Lower lobe of right lung (tissue), 2 donors: Measurements from ENCODE around the gene DCAF8. TPM values are rescaled to one million over a fixed set of nuclear protein-coding genes. Genes with fewer than 3 reads are reported as not detected.
A peak's percentile ranks its signal among the peaks of the same experiment; 100 is the strongest.

Experiments
- ATAC-seq, 2 donors: fragments of 200-7000 bp; cut with Tn5 transposase; one replicate each; pipeline ENCODE4 v1.9.1; 2020 to 2022; ENCODE audit warnings: mild to moderate bottlenecking in 2 of 2, moderate library complexity in 2 of 2
- DNase-seq: peaks from one replicate; pipeline ENCODE4 v3.0.0-alpha.2; 2020
- H3K27ac ChIP-seq: fragments of 200-600 bp; one replicate; pipeline ENCODE4 v1.8.0; 2022
- H3K27me3 ChIP-seq: fragments of 200-600 bp; one replicate; pipeline ENCODE4 v1.8.0; 2022; ENCODE audit warnings: low read depth
- H3K36me3 ChIP-seq: fragments of 200-600 bp; one replicate; pipeline ENCODE4 v1.8.0; 2022; ENCODE audit warnings: mild to moderate bottlenecking
- H3K4me1 ChIP-seq: fragments of 200-600 bp; one replicate; pipeline ENCODE4 v1.8.0; 2022
- H3K4me3 ChIP-seq: fragments of 200-600 bp; one replicate; pipeline ENCODE4 v1.8.0; 2022; ENCODE audit warnings: mild to moderate bottlenecking
- H3K9me3 ChIP-seq: fragments of 200-600 bp; one replicate; pipeline ENCODE4 v1.8.0; 2022
- CTCF ChIP-seq: fragments of 200-600 bp; IDR thresholded peaks from one replicate; pipeline ENCODE4 v1.8.0; 2022; ENCODE audit warnings: antibody characterized with exemption, mild to moderate bottlenecking
- intact Hi-C: fragments of 100-400 bp; cut with DNase I; formaldehyde crosslinking; loops from one replicate; pipeline ENCODE4 v1.11.0; 2022
- total RNA-seq: library from RNA; stranded (reverse); fragmentation: NEBNext Ultra II Directional; extraction: Animal tissue kit (Norgen Biotek cat#: 25700); gene quantifications from one replicate; pipeline ENCODE4 v1.2.1, GENCODE V29; 2021
- donor health status: DM: no; HTN: yes; CAD: no; lungs with severe emphysema.

Gene DCAF8
- total RNA-seq, 1 donor from 2014 or later = 114 TPM

GRCh38 chr1:160209321-160210046, 52.9 kb downstream of the DCAF8 start:
- Histone ChIP-seq H3K27ac (no peak overlapping the region), H3K9me3 (no peaks in the 10 kb centered on the region), H3K36me3 (peaks cover 52% of the 10 kb centered on the region), H3K4me3 (no peak overlapping the region), H3K4me1 (peaks cover 52% of the 10 kb centered on the region), H3K27me3 (no peaks in the 10 kb centered on the region)
- no peak for TF ChIP-seq CTCF
- ATAC-seq (no peak), DNase-seq (no peak)
- intact Hi-C loops = no loop called here

GRCh38 chr1:160208557-160209320, 53.6 kb downstream of the DCAF8 start:
- Histone ChIP-seq H3K4me1 (peaks cover 59% of the 10 kb centered on the region), H3K36me3 (peaks cover 44% of the 10 kb centered on the region), H3K9me3 (no peaks in the 10 kb centered on the region), H3K27me3 (no peaks in the 10 kb centered on the region), H3K4me3 (no peak overlapping the region), H3K27ac (peak overlapping the region; percentile 60)
- DNase-seq (no peak), ATAC-seq (no peak)
- no peak for TF ChIP-seq CTCF
- intact Hi-C loops = no loop called here

- Histone ChIP-seq H3K4me3 (no peak overlapping the region), H3K27ac (peak overlapping the region; percentile 60), H3K9me3 (no peaks in the 10 kb centered on the region), H3K4me1 (peaks cover 59% of the 10 kb centered on the region), H3K36me3 (peaks cover 37% of the 10 kb centered on the region), H3K27me3 (no peaks in the 10 kb centered on the region)
- no peak for DNase-seq
- ATAC-seq = no peak
- no peak for TF ChIP-seq CTCF
- intact Hi-C loops = no loop called here
These were observed 54.4 kb downstream of the DCAF8 start for GRCh38 chr1:160207771-160208556.

- no peak for DNase-seq
- H3K4me1 ChIP-seq = peaks cover 59% of the 10 kb centered on the region
- H3K4me3 ChIP-seq = peak overlapping the region; percentile 92
- TF ChIP-seq CTCF = no peak
- ATAC-seq = no peak
- H3K36me3 ChIP-seq = peaks cover 29% of the 10 kb centered on the region
- H3K27ac ChIP-seq = peak overlapping the region; percentile 60
- intact Hi-C loops = no loop called here
- no peaks in the 10 kb centered on the region for H3K9me3 ChIP-seq
- H3K27me3 ChIP-seq = no peaks in the 10 kb centered on the region
These were observed 55.2 kb downstream of the DCAF8 start for GRCh38 chr1:160207118-160207650.

GRCh38 chr1:160206421-160207117, 55.8 kb downstream of the DCAF8 start:
- DNase-seq (no peak), ATAC-seq (no peak)
- peak overlapping the region; percentile 95 for H3K27ac ChIP-seq
- H3K4me3 ChIP-seq = peak overlapping the region; percentile 92
- H3K27me3 ChIP-seq = no peaks in the 10 kb centered on the region
- no peaks in the 10 kb centered on the region for H3K9me3 ChIP-seq
- TF ChIP-seq CTCF = no peak
- peaks cover 59% of the 10 kb centered on the region for H3K4me1 ChIP-seq
- peaks cover 23% of the 10 kb centered on the region for H3K36me3 ChIP-seq
- intact Hi-C loops = no loop called here
